Measurements from ENCODE around the gene MAGEB10.
"Not testable (repeated sequence)": the region's sequence is repeated elsewhere in the genome, so short reads cannot be mapped to it uniquely, and the experiment has no call there.

The MAGEB10 gene, protein sequence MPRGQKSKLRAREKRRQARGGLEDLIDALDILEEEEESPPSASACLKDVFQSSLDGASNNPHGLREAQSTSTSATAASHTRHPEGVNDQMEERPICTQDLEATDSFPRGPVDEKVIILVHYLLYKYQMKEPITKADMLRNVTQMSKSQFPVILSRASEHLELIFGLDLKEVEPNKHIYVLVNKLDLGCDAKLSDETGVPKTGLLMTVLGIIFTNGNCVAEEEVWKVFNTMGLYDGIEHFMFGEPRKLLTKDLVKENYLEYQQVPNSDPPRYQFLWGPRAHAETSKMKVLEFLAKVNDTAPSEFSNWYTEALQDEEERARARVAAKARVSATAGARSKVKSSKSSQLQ

DNA sequence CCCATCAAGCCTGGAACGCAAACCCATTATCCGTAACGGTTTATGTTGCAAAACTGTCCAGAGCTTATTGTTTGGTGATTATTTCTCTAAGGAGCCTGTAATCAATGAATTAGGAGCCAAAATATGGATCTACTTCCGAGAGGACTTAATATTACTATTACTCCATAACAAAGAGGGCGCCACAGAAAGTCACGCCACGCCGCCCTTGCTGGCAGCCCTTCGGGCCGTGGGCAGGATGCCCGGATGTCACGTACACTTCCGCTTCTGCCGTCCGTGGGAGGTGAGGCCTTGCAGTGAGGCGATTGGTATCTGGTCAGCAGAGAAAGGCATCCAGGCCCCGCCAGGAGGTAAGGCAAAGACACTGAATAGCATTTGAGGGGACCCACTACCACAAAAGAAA lies at the start of gene MAGEB10:
Gene MAGEB10 (plus strand): TSS at position 301 of the 400 bp plus-strand sequence. CDS start 13,317 bp downstream, outside the sequence.
- DNase-seq (ENCODE audit: low spot score) = no peak

DNA sequence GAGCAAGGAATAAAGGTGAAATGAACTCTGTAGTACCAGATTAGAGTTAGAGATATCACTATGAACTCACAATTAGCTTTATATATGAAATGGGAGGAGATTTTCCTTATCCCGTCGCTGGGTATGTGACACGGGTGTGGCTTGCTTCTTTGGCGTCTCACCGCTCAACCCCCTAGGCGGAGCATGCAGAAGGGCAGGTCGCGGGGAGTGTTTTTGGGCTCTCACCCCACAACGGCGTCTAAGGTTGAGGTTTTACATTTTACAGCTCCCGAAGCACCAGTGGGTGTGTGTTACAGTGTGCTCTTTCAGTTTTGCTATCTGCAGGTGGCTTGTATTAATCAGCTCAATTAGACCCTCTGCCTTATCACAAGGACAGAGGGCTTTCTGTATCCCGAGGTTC lies 42.1 kb upstream of the MAGEB10 start:
- DNase-seq (ENCODE audit: low spot score) = no peak

- no peak for DNase-seq (ENCODE audit: low spot score)
These were observed 40.4 kb upstream of the MAGEB10 start for GRCh38 chrX:27767387-27767786.

GRCh38 chrX:27775984-27776383 lies 31.8 kb upstream of the MAGEB10 start:
- DNase-seq (ENCODE audit: low spot score) = no peak

DNA sequence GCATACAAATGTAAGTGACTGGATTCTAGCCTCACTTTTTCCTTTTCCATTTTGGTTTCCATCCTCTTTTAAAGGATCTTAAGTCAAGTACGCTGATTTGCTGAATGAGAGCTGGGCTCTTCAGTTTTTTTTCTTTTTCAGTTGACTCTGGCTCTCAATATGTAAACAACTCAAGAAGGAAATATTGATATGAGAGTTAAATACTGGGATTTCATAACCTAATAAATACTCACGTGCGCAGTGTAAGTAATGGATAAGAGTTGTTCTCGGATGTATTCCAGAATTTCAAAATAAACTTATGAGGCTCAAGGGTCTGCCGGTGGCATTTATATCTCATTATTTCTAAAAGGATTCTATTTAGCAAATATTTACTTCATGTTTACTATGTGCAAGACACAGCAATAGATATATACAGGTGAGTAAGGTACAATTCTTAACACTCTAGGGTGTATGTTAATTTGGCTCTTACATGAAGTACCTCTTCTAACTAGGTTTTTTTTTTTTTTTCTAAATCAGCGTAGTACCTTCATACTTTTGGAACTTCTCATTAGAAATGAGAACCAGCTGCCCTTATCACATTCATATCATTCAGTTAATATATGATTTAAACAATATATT lies 11.0 kb upstream of the MAGEB10 start:
- no peak for DNase-seq (ENCODE audit: low spot score)

GRCh38 chrX:27797575-27797974 lies 10.2 kb upstream of the MAGEB10 start:
- DNase-seq (ENCODE audit: low spot score) = no peak

- DNase-seq (ENCODE audit: low spot score) = no peak
These were observed 436 bp downstream of the MAGEB10 start for GRCh38 chrX:27808226-27808625.

GRCh38 chrX:27808991-27809859 lies 1.4 kb downstream of the MAGEB10 start:
- DNase-seq (ENCODE audit: low spot score) = not testable (repeated sequence)

- no peak for DNase-seq (ENCODE audit: low spot score)
These were observed 7.4 kb downstream of the MAGEB10 start for GRCh38 chrX:27815209-27815608.

GRCh38 chrX:27823812-27824211 lies 16.0 kb downstream of the MAGEB10 start:
- no peak for DNase-seq (ENCODE audit: low spot score)

DNA sequence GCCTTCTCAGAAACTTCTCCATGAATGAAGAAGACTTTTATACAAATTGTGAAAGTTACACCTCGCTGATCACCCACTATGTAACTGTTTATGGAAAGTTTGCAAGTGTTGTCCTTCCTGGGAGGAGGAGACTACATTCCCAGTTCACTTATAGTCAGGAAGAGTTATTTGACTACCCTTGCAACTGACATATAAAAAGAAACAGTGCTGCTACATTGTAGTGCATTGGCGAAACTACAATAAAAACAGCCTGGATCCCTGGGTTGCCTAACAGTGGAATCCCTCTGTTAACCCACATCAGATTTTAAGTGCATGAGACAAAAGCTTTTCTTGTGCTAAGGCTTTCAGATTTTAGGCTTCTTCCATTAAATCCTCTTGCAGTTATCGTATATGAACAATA lies 30.4 kb downstream of the MAGEB10 start:
- no peak for DNase-seq (ENCODE audit: low spot score)

GRCh38 chrX:27840881-27841280 lies 33.1 kb downstream of the MAGEB10 start:
- no peak for DNase-seq (ENCODE audit: low spot score)

GRCh38 chrX:27842859-27843258 lies 35.1 kb downstream of the MAGEB10 start:
- DNase-seq (ENCODE audit: low spot score) = no peak

DNA sequence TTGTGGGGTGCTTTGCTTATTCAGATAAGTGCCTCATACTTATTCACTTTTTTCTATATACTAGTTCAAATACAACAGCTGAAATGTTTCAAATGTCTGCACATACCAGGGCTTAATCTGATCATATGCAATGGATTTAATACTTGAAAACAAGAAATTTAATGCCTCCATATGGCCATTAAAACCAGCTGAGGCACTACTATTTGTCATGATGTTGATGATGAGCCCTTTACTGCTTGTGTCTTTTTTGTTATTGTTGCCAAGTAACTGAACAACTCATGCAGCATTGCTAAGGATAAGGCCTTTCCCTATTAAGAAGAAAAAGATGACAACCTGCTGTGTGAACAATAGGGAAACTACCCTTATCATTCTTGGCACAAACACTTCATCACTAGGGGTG lies 52.5 kb downstream of the MAGEB10 start:
- no peak for DNase-seq (ENCODE audit: low spot score)

GRCh38 chrX:27863809-27864208 lies 56.0 kb downstream of the MAGEB10 start:
- no peak for DNase-seq (ENCODE audit: low spot score)
